NCI-H2107 (cell line): ENCODE data around the gene MYEF2.

ENCODE experiments used
- DNase-seq: peaks from one replicate; lab custom pipeline; 2025; lab: John Stamatoyannopoulos, UW

The MYEF2 gene

DNA sequence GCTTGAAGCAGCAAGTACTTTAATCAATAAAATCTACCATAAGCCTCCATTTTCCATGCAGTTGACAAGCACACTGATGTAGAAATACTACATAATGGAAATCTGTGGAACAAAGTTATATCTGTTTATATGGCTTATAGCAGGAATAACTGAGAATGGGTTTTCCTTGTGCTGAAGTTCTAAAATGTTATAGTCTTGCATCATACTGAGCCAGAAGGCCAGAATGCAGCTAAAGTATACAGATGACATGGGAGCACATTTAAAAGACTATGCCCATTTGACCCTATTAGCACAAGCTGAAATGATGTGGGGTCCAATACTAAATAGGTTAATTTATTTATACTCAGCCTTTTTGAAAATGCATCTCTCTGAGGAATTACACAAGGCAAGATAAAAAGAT, 32.2 kb downstream of the MYEF2 start:
- no peak for DNase-seq

DNA sequence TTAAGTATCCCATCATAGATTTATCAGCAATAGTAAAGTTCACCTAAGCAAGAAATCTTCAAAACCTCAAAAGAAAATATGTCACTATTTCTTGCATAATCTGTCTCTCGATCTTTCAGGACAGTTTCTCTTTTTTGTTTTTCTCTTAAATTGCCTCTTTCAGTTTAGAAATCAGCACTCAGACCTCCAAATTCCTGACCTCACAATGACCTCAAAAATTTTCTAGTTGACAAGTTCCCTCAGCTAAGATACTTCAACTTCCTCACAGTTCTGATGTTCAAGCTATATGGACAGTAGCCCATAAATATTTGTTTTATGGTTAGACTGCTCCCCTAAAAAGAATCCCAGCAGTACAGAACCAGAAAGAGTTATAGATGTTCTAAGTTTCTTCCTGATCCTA, 33.2 kb downstream of the MYEF2 start:
- no peak for DNase-seq

DNA sequence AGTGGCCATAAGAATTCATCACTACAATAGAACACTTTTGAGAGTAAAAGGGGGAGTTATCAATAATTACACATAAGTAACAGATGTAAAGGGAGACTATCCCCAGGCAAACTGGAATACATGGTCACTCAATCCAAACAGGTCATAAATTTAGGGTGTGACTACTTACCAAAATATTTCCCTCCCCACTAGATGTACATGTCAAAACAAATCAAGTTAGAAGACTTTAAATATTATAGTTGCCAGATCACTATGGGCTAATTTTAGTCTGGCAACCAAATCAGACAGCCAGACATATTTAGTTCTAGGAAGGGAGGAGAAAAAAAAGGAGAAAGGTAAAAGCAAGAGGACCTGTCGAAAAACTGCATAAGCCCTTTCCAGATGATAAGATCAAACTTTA, 34.2 kb downstream of the MYEF2 start:
- DNase-seq, result no peak

DNA sequence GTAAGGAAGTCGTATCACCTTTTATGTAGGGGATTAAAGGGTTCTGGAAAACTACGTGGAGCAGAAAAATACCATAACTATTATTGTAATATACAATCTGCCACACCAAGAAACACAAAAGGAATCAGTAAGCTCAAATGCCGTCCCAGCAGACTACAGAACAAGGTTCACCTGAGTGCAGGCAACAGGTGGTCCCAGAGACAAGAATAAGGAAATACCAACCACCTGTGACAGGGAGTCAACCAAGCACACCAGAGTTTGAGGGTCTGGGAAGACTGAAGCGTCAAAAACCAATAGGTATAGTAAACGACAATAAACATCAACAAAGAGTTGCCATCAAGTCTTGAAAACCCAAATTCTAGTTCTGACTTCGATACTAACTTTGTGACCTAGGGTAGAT, 45.2 kb downstream of the MYEF2 start:
- no peak for DNase-seq

DNA sequence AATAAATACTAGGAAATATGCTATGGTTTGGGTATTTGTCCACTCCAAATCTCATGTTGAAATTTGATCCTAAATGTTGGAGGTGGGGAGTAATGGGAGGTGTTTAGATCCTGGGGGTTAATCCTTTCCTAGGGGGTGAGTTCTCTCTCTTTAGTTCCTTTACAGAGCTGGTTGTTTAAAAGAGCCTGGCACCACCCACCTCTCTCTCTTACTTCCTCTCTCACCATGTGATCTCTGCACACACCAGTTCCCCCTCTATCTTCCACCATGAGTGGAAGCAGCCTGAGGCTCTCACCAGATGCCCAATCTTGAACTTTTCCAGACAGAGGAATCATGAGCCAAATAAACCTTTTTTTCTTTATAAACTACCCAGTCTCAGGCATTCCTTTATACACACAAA, 46.8 kb downstream of the MYEF2 start:
- DNase-seq, result no peak

DNA sequence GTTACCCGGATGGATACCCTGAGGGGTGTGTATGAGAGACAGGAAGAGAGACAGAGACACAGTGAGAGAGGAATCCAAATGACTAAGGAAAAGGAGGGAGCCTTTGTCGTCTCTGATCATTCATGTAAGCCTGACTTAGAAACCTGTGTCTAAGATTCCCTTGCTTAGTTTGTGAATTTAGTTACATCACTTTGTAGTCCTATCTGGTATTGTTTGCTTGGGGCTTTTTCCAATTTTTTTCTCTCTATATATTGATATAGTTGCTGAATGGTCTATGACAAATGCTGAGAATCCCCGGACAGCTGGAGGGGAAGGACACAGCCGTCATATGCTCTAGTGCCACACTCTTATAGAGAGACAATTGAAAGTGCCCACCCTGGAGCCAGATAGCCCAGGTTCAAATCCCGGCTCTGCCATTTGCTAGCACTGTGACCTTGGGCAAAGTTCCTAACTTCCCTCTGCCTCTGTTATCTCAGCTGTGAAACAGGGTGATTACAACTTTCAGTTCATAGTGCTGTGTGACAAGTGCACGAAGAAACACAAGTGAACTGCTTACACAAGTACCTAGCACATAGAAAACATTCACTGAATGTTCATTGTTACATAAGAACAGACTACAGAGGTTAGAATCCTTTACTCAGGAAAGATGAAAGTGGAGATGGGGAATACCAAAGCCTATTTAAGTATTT, 51.3 kb downstream of the MYEF2 start:
- no peak for DNase-seq

DNA sequence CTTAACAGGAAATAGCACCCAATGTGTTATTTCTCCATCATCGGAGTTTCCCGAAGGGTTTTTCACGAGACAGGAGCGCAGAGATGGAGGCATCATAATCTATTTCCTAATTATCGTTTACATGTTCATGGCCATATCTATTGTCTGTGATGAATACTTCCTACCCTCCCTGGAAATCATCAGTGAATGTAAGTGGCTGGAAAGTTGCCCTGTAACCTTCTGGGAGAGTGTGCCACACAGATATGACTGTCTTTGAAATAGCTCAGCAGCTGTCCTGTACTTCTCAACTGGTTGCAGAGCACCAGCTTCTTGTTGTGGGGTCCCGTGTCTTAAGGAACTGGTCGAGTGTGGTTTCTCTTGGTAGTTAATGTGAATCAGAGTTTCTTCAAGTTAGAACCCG, 56.2 kb downstream of the MYEF2 start:
- DNase-seq, result no peak

DNA sequence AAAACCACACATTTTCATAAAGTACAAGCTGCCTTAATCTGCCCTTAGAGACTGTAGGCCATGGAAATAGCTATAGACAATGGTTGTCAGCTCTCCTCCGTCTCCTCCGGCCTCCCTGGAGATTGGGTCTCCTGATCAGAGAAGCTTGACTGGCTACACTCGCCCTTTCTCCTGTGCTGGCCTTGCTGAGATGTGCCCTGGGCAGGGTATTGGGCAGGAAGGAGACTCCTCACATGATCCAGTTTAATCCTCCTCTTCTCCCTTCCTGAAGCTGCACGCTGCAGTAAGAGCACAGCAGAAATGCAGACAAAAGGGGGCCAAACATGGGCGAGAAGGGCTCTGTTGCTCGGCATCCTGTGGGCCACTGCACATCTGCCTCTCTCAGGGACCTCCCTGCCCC, 57.4 kb downstream of the MYEF2 start, which contains the start of gene SLC24A5:
TSS of gene SLC24A5 (plus strand) at position 246 of the 400 bp plus-strand sequence. CDS start at position 301, 55 bp downstream.
- no peak for DNase-seq

DNA sequence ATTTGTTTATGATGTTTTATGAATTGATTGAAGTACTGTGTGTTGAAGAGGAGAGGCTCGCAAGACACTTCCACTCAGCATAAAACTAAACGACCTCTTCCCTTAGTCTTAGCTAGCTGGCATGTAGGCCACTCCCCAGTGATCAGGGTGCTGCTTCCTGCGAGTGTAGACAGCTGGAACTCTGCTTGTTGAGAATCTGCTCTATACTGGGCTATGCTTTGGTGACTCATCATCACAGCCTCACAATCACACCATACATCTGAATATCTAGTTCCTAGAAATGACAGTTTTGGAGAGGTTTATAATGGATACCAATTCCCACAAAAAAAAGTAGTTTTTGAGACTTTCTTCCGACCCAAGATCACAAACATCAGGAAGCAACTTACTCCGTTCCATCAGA, 58.8 kb downstream of the MYEF2 start:
- DNase-seq, result no peak

DNA sequence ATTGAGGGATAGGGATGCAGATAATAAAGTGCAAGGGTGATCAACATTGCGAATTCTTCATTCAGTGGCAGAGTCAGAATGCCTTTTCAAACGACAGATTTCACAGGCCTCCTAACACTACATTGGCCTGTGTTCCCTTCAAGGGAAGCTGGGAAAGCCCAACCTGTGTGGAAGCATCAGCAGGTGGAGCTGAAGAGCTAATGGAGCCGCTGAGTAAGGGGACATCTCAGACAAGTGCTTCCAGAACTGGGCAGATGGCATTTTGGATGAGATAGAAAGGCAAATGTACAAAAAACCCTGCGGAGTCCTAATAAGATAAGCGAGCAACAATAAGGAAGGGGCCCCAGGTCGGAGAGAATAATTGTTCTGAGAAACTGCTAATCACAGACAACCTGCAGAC, 65.9 kb downstream of the MYEF2 start:
- DNase-seq, result no peak

DNA sequence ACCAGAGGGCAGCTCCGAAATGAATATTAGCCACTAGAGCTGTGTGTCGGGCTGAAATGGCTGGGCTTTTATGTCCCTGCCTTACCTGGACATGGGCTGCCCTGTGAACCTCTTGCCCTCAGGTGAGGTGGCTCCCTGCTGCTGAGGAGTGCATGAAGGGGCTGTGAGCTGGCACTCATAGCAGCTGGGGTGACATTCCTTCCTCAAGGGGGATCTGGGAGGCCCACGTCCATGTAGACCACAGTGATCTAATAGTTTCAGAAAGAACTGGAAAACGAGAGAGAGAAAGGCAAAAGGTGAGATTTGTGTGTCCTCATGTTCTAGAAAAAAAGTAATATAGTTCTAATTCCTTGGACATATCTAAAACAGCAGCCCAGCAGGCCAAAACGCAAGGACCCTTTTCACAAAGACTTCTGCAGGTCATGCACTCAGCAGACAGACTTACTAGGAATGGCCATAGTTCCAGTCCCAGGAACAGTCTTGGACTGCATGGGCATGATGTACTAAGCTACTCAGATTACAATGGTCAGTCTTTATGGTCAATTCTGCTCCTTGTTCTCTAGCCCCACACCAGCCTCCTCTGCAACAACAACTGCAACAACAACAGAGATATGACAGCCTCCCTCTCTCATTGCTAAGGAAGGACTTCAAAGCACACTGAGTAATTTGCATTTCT, 68.1 kb downstream of the MYEF2 start:
- DNase-seq, result no peak

DNA sequence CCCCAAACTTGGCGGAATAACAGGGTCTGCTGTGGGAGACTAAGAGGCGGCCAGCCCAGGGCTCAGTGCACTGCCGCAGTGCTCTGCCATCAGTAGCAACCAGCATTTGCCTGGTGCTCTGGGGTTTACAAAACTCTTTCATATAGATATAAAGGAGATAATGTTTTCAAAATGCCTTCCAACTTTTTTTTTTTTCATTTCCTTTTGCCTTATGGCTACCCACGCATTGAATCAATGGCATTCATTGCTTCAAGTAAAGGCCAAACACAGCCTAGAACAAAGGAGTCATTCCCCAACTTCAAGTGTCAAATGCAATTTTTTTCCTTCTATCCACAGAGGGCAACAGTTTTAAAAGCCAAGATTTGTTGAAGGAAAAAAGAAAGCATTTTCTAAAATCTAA, 68.9 kb downstream of the MYEF2 start:
- DNase-seq, result no peak

DNA sequence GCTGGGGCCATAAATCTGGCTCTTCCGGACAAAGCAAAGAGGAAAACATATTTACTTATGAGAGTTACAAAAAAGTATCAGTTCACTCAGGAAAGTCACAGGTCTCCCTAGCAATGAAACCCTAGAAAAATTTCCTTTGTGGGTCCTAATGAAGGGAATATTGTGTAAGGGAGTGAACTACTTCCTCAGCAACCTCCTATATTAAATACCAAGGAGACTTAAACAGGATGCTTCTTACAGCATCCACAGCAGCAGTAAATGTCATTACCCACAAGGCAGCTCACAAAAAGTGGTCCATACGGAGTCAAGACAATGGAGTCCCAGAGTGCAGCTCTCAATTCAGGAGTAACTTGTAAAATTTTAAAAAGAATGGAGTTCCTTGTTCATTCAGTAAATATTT, 72.2 kb downstream of the MYEF2 start:
- no peak for DNase-seq

DNA sequence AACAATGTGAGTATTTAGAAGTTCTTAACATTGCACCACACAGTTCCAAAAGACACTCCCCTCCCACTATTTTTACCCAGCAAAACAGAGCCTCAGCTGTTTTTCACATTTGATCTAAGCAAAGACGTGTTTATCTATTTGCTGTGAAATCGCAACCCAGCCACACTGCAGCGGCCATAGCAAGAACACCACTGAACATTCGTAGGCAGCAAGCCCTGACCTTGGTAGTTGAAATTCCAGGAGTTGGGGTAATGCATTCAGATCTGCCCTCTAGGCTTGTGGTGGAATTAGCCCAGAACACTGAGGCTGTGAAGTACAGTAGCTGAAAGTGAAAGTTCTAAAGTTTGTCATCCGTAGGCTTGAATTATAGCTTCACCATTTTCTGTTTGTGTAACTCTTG, 74.4 kb downstream of the MYEF2 start:
- no peak for DNase-seq

DNA sequence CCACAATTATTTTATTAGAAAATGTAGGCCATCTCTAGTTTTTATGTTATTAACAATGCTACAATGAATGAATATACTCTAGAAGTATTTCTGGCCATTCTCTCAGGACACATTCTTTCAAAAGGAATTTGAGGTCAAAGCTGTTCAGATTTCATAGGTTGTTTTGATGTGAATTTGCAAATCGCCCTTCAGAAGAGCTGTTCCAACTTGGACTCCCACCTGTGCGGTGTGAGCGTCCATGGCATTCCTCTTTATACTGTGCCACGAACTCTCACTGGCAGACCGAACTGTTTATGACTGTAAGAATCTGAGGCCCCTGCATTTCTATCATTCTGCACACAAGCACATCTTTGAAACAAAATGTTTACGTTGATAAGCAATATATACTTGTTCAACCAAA, 75.9 kb downstream of the MYEF2 start:
- DNase-seq, result no peak

DNA sequence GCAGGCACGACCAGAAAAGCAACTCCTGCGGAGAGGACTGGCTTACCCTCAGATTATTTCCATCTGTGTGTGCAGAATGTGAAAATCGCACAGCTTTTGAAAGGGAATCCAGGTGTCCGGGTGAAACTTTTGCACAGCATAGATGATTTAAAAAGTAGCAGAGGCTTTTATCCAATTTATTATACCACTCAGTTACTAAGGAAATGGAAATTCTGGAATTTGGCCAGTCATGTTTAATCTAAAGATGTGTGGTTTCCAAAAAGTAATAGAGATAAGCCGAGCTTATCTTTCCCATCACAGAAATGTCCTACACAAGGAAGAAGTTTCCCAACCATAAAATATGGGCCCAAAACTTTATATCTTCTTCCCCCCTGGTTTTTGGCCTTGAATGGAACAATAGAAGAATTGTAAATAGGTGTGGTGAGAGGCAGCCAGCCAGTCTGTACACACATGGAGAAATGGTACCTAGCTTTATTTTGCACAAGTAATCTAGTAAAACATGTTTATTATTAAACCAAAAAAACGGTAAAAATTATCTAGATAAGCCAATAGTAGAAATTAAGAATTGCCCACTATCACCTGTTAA, 76.6 kb downstream of the MYEF2 start:
- no peak for DNase-seq

DNA sequence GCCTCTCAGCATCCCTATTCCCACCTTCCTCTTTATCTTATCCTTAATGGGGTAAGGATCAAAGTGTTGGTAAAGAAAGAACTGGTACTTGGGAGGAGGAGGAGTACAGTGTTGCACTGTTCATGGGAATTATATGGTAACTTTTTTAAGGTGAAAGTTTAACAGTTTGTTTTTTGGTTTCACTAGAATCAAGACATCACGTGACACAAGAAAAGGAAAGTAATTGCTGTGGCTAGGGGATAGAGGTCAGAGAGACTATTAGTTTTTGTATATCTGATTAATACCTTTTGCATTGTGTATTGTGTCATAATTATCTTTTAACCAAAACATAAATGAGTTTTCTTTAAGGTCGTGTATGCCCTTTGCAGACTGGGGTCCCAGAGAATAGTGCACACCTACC, 80.8 kb downstream of the MYEF2 start:
- no peak for DNase-seq

DNA sequence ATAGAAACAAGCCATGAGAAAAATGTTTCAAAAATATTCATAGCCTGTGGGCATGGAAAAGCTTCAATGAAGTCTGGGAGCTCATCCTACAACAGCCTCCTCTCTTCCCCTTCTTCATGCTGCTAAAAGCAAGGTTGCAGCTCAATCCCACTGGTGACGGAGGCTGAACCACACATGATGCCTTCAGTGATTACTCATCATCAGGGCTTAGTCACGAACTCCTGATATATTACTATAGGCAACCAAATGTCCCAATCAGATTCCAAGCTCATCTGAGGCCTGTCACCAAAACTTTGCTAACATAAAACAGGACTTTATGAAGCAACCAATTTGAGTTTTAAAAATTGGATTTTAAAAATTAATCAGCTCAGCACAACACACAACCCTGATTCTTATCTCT, 81.3 kb downstream of the MYEF2 start:
- no peak for DNase-seq

DNA sequence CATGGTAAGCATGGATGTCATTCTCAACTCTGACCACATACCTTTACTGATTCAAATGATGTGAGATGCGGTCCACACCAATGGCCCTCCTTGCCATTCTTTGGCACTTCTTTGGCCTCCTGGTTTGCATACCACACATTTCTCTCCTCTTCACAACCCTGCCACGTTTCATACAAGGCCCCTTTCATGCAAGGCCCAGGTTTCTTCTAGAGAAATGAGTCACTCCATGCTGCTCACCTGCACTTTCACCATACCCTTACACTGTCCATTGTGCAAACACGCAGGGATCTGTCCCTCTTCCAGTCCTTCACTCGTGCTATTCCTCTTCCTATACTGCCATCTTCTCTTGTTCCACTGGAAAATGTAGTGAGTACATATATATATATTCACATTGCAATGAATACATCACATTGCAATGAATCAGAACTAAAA, 81.7 kb downstream of the MYEF2 start:
- no peak for DNase-seq

DNA sequence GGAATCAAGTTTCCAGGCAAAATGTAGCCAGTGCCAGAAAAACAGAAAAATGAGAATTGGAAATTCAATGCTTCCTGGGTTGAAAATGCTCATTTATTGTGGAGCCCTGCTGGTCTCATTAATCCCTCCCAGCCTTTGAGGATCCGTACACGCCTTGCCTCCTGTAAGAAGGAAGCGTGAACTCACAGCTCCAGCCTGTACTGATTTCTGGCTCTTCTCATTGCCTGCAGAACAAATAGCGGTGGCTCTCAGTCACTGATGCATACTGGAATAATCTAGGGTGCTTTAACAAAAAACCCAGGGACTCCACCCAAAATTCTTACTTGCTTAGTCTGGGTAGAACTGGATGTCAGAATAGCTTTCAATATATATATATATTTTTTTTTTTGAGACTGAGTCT, 86.6 kb downstream of the MYEF2 start:
- no peak for DNase-seq

DNA sequence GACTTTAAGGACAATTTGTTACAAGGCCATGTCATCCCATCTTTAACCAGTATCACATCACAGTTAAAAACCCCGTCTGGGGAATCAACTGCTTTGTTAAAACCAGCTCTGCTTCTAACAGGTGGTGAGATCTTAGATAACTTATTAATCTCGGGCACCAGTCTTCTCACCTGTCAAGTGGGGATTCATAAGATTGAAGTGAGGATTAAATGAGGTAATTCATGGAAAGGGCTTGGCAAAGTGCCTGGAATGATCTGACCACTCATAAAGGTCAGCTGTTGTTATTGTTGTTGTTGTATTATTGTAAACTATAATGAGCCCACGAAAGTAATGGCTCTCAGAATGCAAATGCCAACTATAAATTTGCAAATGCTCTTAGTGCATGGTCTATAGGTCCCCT, 87.4 kb downstream of the MYEF2 start:
- DNase-seq, result no peak

DNA sequence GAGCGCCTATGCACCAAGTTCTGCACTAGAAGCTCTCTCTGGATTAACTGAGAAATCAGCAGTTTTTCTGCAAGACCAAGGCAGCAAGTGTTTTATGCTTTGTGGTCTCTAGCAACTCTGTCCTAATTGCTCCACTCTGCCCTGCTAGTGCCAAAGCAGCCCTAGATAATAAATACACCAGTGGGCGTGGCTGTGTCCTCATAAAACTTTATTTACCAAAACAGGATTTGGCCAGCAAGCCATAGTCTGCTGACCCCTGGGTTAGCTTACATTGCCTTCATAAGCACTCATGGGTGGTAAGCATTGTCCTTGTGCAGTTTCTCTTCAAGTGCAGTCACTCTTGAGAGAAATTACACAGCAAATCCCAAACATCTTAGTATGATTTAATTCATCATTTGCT, 88.0 kb downstream of the MYEF2 start:
- no peak for DNase-seq

DNA sequence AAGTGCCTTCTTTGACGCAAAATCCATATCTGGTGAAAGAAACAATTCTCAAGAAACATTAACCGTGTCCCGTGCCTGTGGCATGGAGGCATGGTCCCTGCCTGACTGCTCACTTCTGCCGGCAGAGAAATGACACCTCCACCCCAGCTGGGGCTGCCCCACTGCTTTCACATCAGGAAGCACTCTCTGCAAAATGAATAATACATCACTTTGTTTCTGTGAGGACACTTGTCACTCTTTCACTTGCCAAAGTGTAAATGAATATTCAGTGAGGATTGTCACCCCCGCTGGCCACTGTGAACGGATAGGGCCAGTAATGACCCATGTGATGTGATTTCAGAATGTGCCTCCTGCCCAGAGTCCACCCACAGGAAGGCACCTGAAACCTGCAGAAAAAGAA, 88.4 kb downstream of the MYEF2 start:
- no peak for DNase-seq

DNA sequence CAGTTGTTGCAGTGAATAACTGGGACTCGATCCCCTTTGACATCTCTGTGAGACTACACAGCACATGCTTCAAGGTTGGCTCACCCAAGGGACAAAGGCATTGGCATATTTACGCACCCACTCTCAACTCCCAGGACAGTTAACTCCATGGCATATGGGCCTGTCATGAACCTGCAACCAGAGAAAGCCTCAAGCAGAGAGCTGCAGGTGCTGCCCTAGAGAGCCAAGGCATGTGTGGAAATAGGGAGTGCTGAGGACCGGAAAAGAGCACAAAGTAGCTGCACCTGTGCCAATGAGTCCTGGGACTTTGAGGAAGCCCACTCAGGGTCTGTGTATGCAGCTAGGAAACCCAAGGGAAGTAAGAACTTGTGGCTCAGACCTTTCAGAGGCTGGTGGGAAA, 90.3 kb downstream of the MYEF2 start:
- DNase-seq, result no peak
